CD14-positive monocyte (primary cell): ENCODE data around the gene DAZAP1. TPM values are rescaled to one million over a fixed set of nuclear protein-coding genes. Genes with fewer than 3 reads are reported as not detected.

Source experiments
- DNase-seq, 3 donors: peaks; one replicate each; pipeline ENCODE4 v3.0.0-alpha.2; 2011 to 2022
- H2AFZ ChIP-seq: 2 replicates; pipeline ENCODE4 v1.6.0; 2012; ENCODE audit warnings: mild to moderate bottlenecking, low read depth, low read length, inconsistent platforms; ENCODE audit not compliant: insufficient read depth, poor library complexity, severe bottlenecking
- H3K27ac ChIP-seq, 2 donors: 1 replicate in 1 of 2; 2 replicates in 1 of 2; pipeline ENCODE4 v1.5.1; 2012 to 2013; ENCODE audit warnings: low read length in 2 of 2, control low read depth in 1 of 2, inconsistent platforms in 1 of 2, low read depth in 1 of 2, mild to moderate bottlenecking in 1 of 2
- H3K27me3 ChIP-seq, 2 donors: one replicate each; pipeline versions ENCODE4 v1.6.0 to v1.6.1; 2011 to 2013; ENCODE audit warnings: low read length in 2 of 2; ENCODE audit not compliant: control insufficient read depth in 2 of 2, insufficient read depth in 2 of 2
- H3K36me3 ChIP-seq, 2 donors: replicated peaks in 1 of 2; 1 replicate in 1 of 2; 2 replicates in 1 of 2; pipeline versions ENCODE4 v1.5.1 to v1.6.1; 2012 to 2013; ENCODE audit warnings: low read length in 2 of 2, control low read depth in 1 of 2, inconsistent platforms in 1 of 2, mild to moderate bottlenecking in 1 of 2; ENCODE audit not compliant: insufficient read depth in 2 of 2, control insufficient read depth in 1 of 2
- H3K4me1 ChIP-seq, 2 donors: 1 replicate in 1 of 2; 2 replicates in 1 of 2; pipeline versions ENCODE4 v1.5.1 to v1.6.1; 2012 to 2013; ENCODE audit warnings: low read length in 2 of 2, control low read depth in 1 of 2, inconsistent platforms in 1 of 2, mild to moderate bottlenecking in 1 of 2, moderate library complexity in 1 of 2; ENCODE audit not compliant: insufficient read depth in 2 of 2, control insufficient read depth in 1 of 2
- H3K4me2 ChIP-seq: replicated peaks from 2 replicates; pipeline ENCODE3; 2012; ENCODE audit warnings: low read length, moderate library complexity, mild to moderate bottlenecking; ENCODE audit not compliant: poor library complexity, severe bottlenecking; ENCODE audit errors: extremely low read depth
- H3K4me3 ChIP-seq, 3 experiments: fragments of 200-600 bp in 1 of 3; sonication (generic) in 1 of 3; replicated peaks in 1 of 3; 1 replicate in 2 of 3; 2 replicates in 1 of 3; pipeline ENCODE4 v1.5.1; 2011 to 2013; ENCODE audit warnings: low read length in 3 of 3, mild to moderate bottlenecking in 3 of 3, control low read depth in 2 of 3, low read depth in 2 of 3, inconsistent platforms in 1 of 3, moderate library complexity in 1 of 3
- H3K79me2 ChIP-seq: 2 replicates; pipeline ENCODE4 v1.6.0; 2012; ENCODE audit warnings: mild to moderate bottlenecking, control low read depth, inconsistent platforms, low read length, moderate library complexity; ENCODE audit not compliant: insufficient read depth
- H3K9ac ChIP-seq: 2 replicates; pipeline ENCODE4 v1.6.0; 2017; ENCODE audit warnings: low read length, mild to moderate bottlenecking; ENCODE audit not compliant: insufficient read depth, poor library complexity, severe bottlenecking
- H3K9me3 ChIP-seq, 2 donors: replicated peaks in 1 of 2; 1 replicate in 1 of 2; 2 replicates in 1 of 2; pipeline versions ENCODE4 v1.5.1 to v1.6.1; 2012 to 2013; ENCODE audit warnings: low read length in 2 of 2, control low read depth in 1 of 2; ENCODE audit not compliant: control insufficient read depth in 1 of 2, insufficient read depth in 1 of 2
- H4K20me1 ChIP-seq: 2 replicates; pipeline ENCODE4 v1.6.0; 2012; ENCODE audit warnings: mild to moderate bottlenecking, low read length, control low read depth, moderate library complexity; ENCODE audit not compliant: insufficient read depth
- H3K27ac Mint-ChIP-seq, 7 donors: one replicate each; pipeline ENCODE4 v1.8.0; 2020; ENCODE audit warnings: mild to moderate bottlenecking in 7 of 7, mixed read lengths in 7 of 7, moderate library complexity in 6 of 7, inconsistent platforms in 2 of 7
- H3K27me3 Mint-ChIP-seq, 3 donors: one replicate each; pipeline ENCODE4 v1.8.0; 2021 to 2022; ENCODE audit warnings: low read depth in 3 of 3, mild to moderate bottlenecking in 3 of 3, mixed read lengths in 3 of 3, moderate library complexity in 3 of 3, inconsistent platforms in 1 of 3
- H3K36me3 Mint-ChIP-seq, 2 donors: one replicate each; pipeline ENCODE4 v1.8.0; 2020; ENCODE audit warnings: mixed read lengths in 2 of 2, inconsistent platforms in 1 of 2, mild to moderate bottlenecking in 1 of 2
- H3K4me1 Mint-ChIP-seq: one replicate; pipeline ENCODE4 v1.8.0; 2020; ENCODE audit warnings: mild to moderate bottlenecking, mixed read lengths
- H3K4me3 Mint-ChIP-seq, 2 donors: one replicate each; pipeline ENCODE4 v1.8.0; 2020; ENCODE audit warnings: mild to moderate bottlenecking in 2 of 2, mixed read lengths in 2 of 2, moderate library complexity in 1 of 2
- H3K9me3 Mint-ChIP-seq, 7 donors: one replicate each; pipeline ENCODE4 v1.8.0; 2020 to 2022; ENCODE audit warnings: mixed read lengths in 7 of 7, mild to moderate bottlenecking in 6 of 7, moderate library complexity in 6 of 7, inconsistent platforms in 2 of 7
- WGBS: methylation state at CpG from one replicate; pipeline ENCODE4 v1.1.5; 2013; ENCODE audit warnings: missing lambda C conversion rate; ENCODE audit not compliant: insufficient coverage; 5-methylcytosine and 5-hydroxymethylcytosine counted together
- intact Hi-C, 2 donors: fragments of 100-400 bp; cut with micrococcal nuclease; formaldehyde crosslinking; loops; one replicate each; pipeline versions ENCODE4 v1.15.0 to v1.15.1; 2023
- polyA plus RNA-seq, 3 donors: library from polyadenylated mRNA; depleted of rRNA in 1 of 3; unstranded in 2 of 3; stranded (reverse) in 1 of 3; fragments of 300-500 nt in 2 of 3; fragments of >200 nt in 1 of 3; fragmentation: Illumina TruSeq in 2 of 3; gene quantifications; 1 replicate in 2 of 3; 2 replicates in 1 of 3; pipeline ENCODE4 v1.2.3, GENCODE V29; 2012 to 2021
- TF ChIP-seq, protein P1 (sequence below): fragments of 200-600 bp; IDR thresholded peaks from one replicate; pipeline ENCODE4 v1.8.0; 2022; ENCODE audit warnings: antibody characterized with exemption, mild to moderate bottlenecking

The DAZAP1 gene
- polyA plus RNA-seq, 3 donors: 3.3 to 57.1 (median 4.2) TPM

DNA sequence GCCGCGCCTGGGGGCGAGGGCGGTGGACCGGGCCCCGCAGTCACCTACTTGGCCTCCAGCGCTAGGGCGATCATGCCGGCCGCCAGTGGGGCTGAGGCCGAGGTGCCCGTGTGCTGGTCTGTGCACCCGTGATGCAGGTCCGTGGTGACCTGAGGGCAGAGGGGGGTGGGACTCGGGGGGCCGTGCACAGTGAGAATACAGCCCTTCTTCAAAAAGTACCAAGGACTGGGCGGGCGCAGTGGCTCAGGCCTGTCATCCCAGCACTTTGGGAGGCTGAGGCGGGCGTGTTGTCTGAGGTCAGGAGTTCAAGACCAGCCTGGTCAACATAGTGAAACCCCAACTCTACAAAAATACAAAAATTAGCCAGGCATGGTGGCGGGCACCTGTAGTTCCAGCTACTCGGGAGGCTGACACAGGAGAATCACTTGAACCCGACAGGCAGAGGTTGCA lies 76.6 kb downstream of the DAZAP1 start:
- H2AFZ ChIP-seq: no peak overlapping the region
- Mint-ChIP-seq H3K4me3 (no peak overlapping the region), H3K27ac (no peak overlapping the region), H3K4me1 (peaks cover 22% of the 10 kb centered on the region), H3K27me3 (peaks cover 0 to 2% (median 1%) of the 10 kb centered on the region in 3 donors), H3K36me3 (no peaks in the 10 kb centered on the region), H3K9me3 (peaks cover 0 to 3% (median 0%) of the 10 kb centered on the region in 7 donors)
- no peak overlapping the region for H3K27ac ChIP-seq
- H3K36me3 ChIP-seq: no peaks in the 10 kb centered on the region
- TF ChIP-seq, protein P1, sequence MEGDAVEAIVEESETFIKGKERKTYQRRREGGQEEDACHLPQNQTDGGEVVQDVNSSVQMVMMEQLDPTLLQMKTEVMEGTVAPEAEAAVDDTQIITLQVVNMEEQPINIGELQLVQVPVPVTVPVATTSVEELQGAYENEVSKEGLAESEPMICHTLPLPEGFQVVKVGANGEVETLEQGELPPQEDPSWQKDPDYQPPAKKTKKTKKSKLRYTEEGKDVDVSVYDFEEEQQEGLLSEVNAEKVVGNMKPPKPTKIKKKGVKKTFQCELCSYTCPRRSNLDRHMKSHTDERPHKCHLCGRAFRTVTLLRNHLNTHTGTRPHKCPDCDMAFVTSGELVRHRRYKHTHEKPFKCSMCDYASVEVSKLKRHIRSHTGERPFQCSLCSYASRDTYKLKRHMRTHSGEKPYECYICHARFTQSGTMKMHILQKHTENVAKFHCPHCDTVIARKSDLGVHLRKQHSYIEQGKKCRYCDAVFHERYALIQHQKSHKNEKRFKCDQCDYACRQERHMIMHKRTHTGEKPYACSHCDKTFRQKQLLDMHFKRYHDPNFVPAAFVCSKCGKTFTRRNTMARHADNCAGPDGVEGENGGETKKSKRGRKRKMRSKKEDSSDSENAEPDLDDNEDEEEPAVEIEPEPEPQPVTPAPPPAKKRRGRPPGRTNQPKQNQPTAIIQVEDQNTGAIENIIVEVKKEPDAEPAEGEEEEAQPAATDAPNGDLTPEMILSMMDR: no peak
- 96% methylated on average over 18 of the region's 23 CpGs for WGBS
- H3K4me3 ChIP-seq: no peak overlapping the region
- H3K79me2 ChIP-seq: no peaks in the 10 kb centered on the region
- no peaks in the 10 kb centered on the region for H3K9me3 ChIP-seq
- H4K20me1 ChIP-seq: no peaks in the 10 kb centered on the region
- peaks cover 13 to 26% of the 10 kb centered on the region in 2 donors for H3K4me1 ChIP-seq
- H3K4me2 ChIP-seq: no peak overlapping the region
- no peaks in the 10 kb centered on the region for H3K27me3 ChIP-seq
- DNase-seq: no peak
- H3K9ac ChIP-seq: no peak overlapping the region
- intact Hi-C loops: no loop called here

Other genes with a start within 250 kb of the DAZAP1 start
- 10 to 100 TPM in 1 of 3 donors, 1 to 10 TPM in 1, under 1 TPM in 1; 0.71 to 75.0 (median 2.6) TPM for gene SBNO2, start 233.3 kb upstream of the DAZAP1 start, polyA plus RNA-seq
- gene STK11, start 201.8 kb upstream of the DAZAP1 start, polyA plus RNA-seq: 10 to 100 TPM in 2 of 3 donors, 1 to 10 TPM in 1; 6.2 to 72.1 (median 15.4) TPM
- not detected for gene CBARP, start 169.6 kb upstream of the DAZAP1 start, polyA plus RNA-seq
- 100 to 1,000 TPM; 122 to 160 (median 143) TPM for gene ATP5F1D, start 165.8 kb upstream of the DAZAP1 start, polyA plus RNA-seq
- 100 to 1,000 TPM in 1 of 3 donors, 10 to 100 TPM in 1, 1 to 10 TPM in 1; 5.6 to 301 (median 11.0) TPM for gene MIDN, start 159.0 kb upstream of the DAZAP1 start, polyA plus RNA-seq
- 100 to 1,000 TPM in 1 of 3 donors, 10 to 100 TPM in 2; 39.6 to 600 (median 51.1) TPM for gene CIRBP, start 138.3 kb upstream of the DAZAP1 start, polyA plus RNA-seq
- gene FAM174C, start 132.1 kb upstream of the DAZAP1 start, polyA plus RNA-seq: 10 to 100 TPM; 32.8 to 56.2 (median 40.0) TPM
- gene EFNA2, start 121.7 kb upstream of the DAZAP1 start, polyA plus RNA-seq: not detected
- gene NDUFS7, start 23.7 kb upstream of the DAZAP1 start, polyA plus RNA-seq: 100 to 1,000 TPM; 119 to 232 (median 211) TPM
- 1 to 10 TPM in 1 of 3 donors, under 1 TPM in 2; 0.95 to 1.3 (median 0.96) TPM for gene GAMT, start 6.0 kb upstream of the DAZAP1 start, polyA plus RNA-seq
- 1,000 to 10,000 TPM; 1,318 to 3,451 (median 1,526) TPM for gene RPS15, start 30.8 kb downstream of the DAZAP1 start, polyA plus RNA-seq
- under 1 TPM in 1 of 3 donors, not detected in 2; 0.04 TPM for gene APC2, start 42.5 kb downstream of the DAZAP1 start, polyA plus RNA-seq
- 10 to 100 TPM; 18.2 to 20.9 (median 19.9) TPM for gene C19orf25, start 71.6 kb downstream of the DAZAP1 start, polyA plus RNA-seq
- 1 to 10 TPM in 1 of 3 donors, under 1 TPM in 1, not detected in 1; 0.34 to 1.0 TPM for gene PCSK4, start 82.8 kb downstream of the DAZAP1 start, polyA plus RNA-seq
- gene REEP6, start 83.6 kb downstream of the DAZAP1 start, polyA plus RNA-seq: 1 to 10 TPM in 1 of 3 donors, under 1 TPM in 2; 0.51 to 1.8 (median 0.81) TPM
- gene ADAMTSL5, start 105.4 kb downstream of the DAZAP1 start, polyA plus RNA-seq: under 1 TPM in 1 of 3 donors, not detected in 2; 0.09 TPM
- gene PLK5, start 116.5 kb downstream of the DAZAP1 start, polyA plus RNA-seq: not detected
- gene MEX3D, start 160.7 kb downstream of the DAZAP1 start, polyA plus RNA-seq: 1 to 10 TPM in 1 of 3 donors, under 1 TPM in 2; 0.08 to 1.0 (median 0.10) TPM
- gene MBD3, start 185.3 kb downstream of the DAZAP1 start, polyA plus RNA-seq: 10 to 100 TPM in 1 of 3 donors, 1 to 10 TPM in 2; 2.6 to 35.3 (median 4.9) TPM
- gene UQCR11, start 197.9 kb downstream of the DAZAP1 start, polyA plus RNA-seq: 100 to 1,000 TPM in 2 of 3 donors, 10 to 100 TPM in 1; 55.6 to 731 (median 659) TPM
- gene TCF3, start 245.0 kb downstream of the DAZAP1 start, polyA plus RNA-seq: 10 to 100 TPM in 1 of 3 donors, 1 to 10 TPM in 2; 2.4 to 36.2 (median 3.3) TPM